Measurements from ENCODE around the gene PPP1R18.

Gene PPP1R18, protein sequence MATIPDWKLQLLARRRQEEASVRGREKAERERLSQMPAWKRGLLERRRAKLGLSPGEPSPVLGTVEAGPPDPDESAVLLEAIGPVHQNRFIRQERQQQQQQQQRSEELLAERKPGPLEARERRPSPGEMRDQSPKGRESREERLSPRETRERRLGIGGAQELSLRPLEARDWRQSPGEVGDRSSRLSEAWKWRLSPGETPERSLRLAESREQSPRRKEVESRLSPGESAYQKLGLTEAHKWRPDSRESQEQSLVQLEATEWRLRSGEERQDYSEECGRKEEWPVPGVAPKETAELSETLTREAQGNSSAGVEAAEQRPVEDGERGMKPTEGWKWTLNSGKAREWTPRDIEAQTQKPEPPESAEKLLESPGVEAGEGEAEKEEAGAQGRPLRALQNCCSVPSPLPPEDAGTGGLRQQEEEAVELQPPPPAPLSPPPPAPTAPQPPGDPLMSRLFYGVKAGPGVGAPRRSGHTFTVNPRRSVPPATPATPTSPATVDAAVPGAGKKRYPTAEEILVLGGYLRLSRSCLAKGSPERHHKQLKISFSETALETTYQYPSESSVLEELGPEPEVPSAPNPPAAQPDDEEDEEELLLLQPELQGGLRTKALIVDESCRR

DNA sequence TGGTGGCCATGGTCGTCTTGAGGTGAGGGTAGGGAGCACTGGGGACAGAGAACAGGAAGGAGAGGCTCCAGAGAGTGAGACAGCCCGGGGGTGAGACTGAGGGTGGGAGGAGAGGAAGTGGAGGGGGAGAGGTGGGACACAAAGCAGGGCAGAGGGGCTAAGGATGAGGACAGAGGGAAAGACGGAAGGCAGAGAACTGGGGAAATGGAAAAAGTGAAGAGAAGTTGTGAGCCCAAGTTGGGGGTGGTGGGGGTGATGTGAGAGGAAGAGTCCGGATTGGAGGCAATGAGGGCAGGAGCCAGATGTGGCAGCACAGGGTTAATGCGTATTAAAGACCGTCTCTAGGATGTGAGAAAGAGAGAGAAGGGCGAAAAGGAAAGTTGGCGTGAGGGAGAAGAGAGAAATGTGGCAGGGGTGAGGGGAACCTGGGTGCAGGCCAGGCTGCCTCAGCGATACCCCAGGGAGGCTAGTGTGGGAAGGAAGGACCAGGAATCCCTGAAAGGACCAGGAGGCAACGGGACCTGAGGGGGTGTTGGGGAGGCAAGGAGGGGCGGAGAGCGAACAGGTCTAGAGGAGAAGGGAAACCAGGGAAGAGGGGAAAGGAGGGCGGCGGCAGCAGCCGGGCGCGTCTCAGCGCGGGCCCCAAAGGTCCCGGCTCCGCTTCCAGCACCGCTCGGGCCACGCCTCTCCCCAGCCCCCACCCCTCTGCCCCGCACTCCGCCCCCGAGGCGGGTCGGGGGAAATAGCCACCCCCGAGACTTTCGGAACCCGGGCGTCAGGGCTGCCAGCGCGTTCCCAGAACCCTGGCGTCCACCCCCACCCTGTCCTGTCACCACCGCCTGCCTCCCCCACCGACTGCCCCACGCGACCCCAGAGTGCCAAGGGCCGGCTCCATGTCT is at the start of gene PPP1R18:
Gene PPP1R18, minus strand, starts transcription at position 637 of the 899 bp plus-strand sequence. Its CDS starts 627 bp downstream, at position 10.
- peak within 1 kb of the TSS; percentile 61 for H3K4me3 ChIP-seq (ENCODE audit: low read length)
- H3K9me3 ChIP-seq (ENCODE audit: control insufficient read depth, low read length) = no peaks in the 10 kb centered on the region
- H3K27me3 ChIP-seq (ENCODE audit: control insufficient read depth, insufficient read depth, low read length) = peaks cover 3% of the 10 kb centered on the region
- peaks cover 43% of the 10 kb centered on the region for H3K4me1 ChIP-seq (ENCODE audit: control insufficient read depth, insufficient read depth, low read length)
- peak within 1 kb of the TSS; percentile 71 for H3K9ac ChIP-seq (ENCODE audit: low read length)
- no peaks in the 10 kb centered on the region for H3K36me3 ChIP-seq (ENCODE audit: control insufficient read depth, insufficient read depth, low read length)

DNA sequence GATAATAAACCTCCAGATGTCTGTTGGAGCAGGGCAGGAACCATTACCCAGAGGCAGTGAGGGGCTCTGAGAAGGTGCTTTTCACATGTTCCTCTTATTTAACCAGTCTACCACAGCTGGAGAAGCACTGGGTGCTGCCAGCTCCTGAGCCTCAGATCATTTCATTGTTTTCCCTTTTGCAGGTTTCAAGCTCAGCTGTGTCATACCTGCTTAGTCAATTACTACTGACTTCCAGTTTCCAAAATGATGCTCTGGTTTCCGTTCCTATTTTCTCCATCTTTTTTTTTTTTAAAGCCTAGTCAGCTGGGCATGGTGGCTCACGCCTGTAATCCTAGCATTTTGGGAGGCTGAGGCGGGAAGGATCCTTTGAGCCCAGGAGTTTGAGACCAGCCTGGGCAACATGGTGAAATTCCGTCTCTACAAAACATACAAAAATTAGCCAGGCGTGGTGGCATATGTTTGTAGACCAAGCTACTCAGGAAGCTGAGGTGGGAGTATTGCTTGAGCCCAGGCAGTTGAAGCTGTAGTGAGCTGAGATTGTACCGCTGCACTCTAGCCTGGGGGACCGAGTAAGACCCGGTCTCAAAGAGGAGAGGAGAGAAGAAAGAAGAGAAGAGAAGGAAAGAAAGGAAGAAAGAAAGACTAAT is 49.3 kb upstream of the PPP1R18 start:
- no peak overlapping the region for H3K4me3 ChIP-seq (ENCODE audit: low read length)
- H3K4me1 ChIP-seq (ENCODE audit: control insufficient read depth, insufficient read depth, low read length) = peaks cover 23% of the 10 kb centered on the region
- peaks cover 6% of the 10 kb centered on the region for H3K36me3 ChIP-seq (ENCODE audit: control insufficient read depth, insufficient read depth, low read length)

DNA sequence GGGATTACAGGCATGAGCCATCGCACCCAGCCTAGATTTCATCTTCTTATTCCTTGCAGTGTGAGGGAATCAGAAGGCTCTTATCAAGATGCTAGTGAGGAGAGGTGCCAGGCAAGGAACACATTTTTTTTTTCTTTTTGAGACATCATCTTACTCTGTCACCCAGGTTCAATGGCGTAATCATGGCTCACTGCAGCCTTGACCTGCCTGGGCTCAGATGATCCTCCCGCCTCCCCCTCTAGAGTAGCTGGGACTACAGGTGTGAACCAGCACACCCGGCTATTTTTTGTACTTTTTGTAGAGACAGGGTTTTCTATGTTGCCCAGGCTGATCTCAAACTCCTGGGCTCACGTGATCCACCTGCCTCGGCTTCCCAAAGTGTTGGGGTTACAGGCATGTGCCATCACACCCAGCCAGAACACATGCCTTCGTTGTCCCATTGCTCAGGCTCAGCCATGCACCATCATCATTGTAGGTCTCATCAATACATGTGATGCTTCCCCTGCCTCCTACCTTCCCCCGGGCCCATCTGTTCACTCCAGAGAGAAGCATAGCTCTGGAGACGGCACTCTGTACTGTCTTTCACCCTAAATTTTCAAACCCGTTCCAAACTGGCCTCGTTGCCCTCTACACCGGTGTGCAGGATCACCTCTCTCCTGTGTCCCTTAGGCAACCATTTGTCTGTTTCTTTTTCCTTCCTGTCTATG is 45.9 kb upstream of the PPP1R18 start:
- Histone ChIP-seq H3K9me3 (ENCODE audit: control insufficient read depth, low read length) (no peaks in the 10 kb centered on the region), H3K9ac (ENCODE audit: low read length) (no peak overlapping the region), H3K4me3 (ENCODE audit: low read length) (no peak overlapping the region), H3K27me3 (ENCODE audit: control insufficient read depth, insufficient read depth, low read length) (no peaks in the 10 kb centered on the region), H3K4me1 (ENCODE audit: control insufficient read depth, insufficient read depth, low read length) (peaks cover 21% of the 10 kb centered on the region), H3K36me3 (ENCODE audit: control insufficient read depth, insufficient read depth, low read length) (peaks cover 19% of the 10 kb centered on the region)

More for the DNA sequence above, 49.3 kb upstream of the PPP1R18 start:
- Histone ChIP-seq H3K27me3 (ENCODE audit: control insufficient read depth, insufficient read depth, low read length) (no peaks in the 10 kb centered on the region), H3K9me3 (ENCODE audit: control insufficient read depth, low read length) (no peaks in the 10 kb centered on the region), H3K9ac (ENCODE audit: low read length) (no peak overlapping the region)

DNA sequence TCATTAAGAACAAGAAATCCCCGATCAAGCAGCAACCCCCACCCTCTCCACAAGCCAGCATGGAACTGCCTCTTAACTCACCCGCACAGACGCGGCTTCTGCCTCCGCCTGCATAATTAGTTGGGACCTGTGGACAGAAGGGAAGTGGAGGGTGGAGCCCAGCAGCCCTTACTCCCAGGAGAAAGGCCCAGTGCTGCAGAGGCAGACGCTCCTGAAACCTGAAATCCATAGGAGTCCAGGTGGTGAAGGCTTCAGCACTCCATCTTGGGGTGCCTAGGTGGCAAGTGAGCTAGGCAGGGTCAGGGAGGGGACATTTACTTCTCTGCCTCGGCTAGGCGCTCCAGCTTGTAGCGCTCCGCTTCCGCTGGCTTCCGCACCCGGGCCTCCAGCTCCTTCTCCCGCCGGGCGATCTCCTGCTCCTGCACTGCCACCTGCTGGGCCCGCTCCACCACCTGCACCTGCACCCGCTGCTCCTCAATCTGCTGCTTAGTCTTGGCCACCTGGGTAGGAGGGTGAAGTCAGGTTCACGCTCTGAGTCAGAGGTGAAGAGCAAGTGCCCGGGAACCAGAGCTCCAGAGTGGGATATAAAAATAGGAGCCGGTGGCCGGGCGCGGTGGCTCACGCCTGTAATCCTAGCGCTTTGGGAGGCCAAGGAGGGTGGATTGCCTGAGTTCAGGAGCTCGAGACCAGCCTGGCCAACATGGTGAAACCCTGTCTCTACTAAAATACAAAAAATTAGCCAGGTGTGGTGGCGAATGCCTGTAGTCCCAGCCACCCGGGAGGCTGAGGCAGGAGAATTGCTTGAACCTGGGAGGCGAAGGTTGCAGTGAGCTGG is 44.4 kb upstream of the PPP1R18 start:
- no peaks in the 10 kb centered on the region for H3K27me3 ChIP-seq (ENCODE audit: control insufficient read depth, insufficient read depth, low read length)
- H3K4me1 ChIP-seq (ENCODE audit: control insufficient read depth, insufficient read depth, low read length) = peaks cover 15% of the 10 kb centered on the region
- peak overlapping the region; percentile 57 for H3K9ac ChIP-seq (ENCODE audit: low read length)
- no peaks in the 10 kb centered on the region for H3K9me3 ChIP-seq (ENCODE audit: control insufficient read depth, low read length)
- no peak overlapping the region for H3K4me3 ChIP-seq (ENCODE audit: low read length)
- peaks cover 22% of the 10 kb centered on the region for H3K36me3 ChIP-seq (ENCODE audit: control insufficient read depth, insufficient read depth, low read length)

DNA sequence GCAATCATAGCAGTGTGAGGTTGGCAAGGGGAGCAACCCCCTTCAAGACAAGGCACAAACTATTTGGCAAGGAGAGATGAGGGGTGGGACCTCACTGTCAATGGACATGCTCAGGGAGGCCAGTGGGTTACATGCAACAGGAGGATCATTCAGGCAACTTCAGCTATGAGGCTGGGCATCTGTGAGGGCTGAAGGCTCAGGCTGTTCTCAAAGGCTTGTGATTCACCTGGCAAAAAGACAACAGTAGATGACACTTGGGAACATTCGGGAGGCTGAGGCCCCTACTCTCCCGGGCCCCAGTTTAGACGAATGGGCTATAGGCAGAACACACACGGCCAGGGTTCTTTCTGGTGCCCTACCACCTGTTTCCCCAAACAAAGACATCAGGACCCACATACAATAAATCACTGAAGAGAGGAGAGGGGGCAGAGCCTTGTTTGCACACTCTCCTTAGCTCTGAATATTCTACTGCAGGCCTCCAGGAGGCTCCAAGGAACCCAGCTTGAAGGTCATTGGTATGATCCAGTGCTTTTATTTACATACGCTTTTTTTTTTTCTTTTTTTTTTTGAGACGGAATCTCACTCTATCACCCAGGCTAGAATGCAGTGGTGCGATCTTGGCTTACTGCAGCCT is 41.6 kb upstream of the PPP1R18 start:
- Histone ChIP-seq H3K4me1 (ENCODE audit: control insufficient read depth, insufficient read depth, low read length) (peaks cover 28% of the 10 kb centered on the region), H3K9ac (ENCODE audit: low read length) (no peak overlapping the region), H3K36me3 (ENCODE audit: control insufficient read depth, insufficient read depth, low read length) (peaks cover 38% of the 10 kb centered on the region), H3K4me3 (ENCODE audit: low read length) (no peak overlapping the region), H3K27me3 (ENCODE audit: control insufficient read depth, insufficient read depth, low read length) (no peaks in the 10 kb centered on the region), H3K9me3 (ENCODE audit: control insufficient read depth, low read length) (no peaks in the 10 kb centered on the region)

DNA sequence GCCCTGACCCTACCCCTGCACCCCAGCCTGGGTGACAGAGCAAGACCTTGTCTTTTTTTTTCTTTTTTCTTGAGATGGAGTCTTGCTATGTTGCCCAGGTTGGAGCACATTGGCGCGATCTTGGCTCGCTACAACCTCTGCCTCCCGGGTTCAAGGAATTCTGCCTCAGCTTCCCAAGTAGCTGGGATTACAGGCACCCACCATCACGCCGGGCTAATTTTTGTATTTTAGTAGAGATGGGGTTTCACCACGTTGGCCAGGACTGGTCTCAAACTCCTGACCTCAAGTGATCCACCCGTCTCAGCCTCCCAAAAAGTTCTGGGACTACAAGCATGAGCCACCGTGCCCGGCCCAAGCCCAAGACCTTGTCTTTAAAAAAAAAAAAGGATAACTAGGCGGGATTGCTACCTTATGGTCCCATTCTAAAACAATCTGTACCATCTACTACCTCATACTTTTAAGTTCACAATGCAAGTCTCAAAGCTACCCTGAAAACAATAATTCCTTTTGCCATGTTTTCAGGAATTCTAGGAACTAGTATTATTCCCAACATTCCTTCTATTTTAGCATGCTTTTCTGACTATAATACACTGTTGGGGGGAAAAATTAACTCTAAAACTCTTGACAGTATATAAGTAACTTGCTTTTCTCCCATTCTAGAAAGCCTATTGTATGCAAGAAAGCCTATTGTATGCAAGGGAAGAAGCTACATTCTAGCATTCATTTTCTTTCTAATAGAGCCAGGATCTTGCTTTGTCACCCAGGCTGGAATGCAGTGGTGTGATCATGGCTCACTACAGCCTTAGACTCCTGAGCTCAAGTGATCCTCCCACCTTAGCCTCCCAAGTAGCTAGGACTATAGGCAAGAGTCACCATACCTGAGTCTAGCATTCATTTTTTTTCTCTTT is 40.3 kb upstream of the PPP1R18 start:
- peaks cover 42% of the 10 kb centered on the region for H3K36me3 ChIP-seq (ENCODE audit: control insufficient read depth, insufficient read depth, low read length)
- H3K9me3 ChIP-seq (ENCODE audit: control insufficient read depth, low read length) = no peaks in the 10 kb centered on the region
- H3K4me3 ChIP-seq (ENCODE audit: low read length) = no peak overlapping the region
- H3K9ac ChIP-seq (ENCODE audit: low read length) = no peak overlapping the region
- H3K27me3 ChIP-seq (ENCODE audit: control insufficient read depth, insufficient read depth, low read length) = no peaks in the 10 kb centered on the region
- peaks cover 39% of the 10 kb centered on the region for H3K4me1 ChIP-seq (ENCODE audit: control insufficient read depth, insufficient read depth, low read length)

DNA sequence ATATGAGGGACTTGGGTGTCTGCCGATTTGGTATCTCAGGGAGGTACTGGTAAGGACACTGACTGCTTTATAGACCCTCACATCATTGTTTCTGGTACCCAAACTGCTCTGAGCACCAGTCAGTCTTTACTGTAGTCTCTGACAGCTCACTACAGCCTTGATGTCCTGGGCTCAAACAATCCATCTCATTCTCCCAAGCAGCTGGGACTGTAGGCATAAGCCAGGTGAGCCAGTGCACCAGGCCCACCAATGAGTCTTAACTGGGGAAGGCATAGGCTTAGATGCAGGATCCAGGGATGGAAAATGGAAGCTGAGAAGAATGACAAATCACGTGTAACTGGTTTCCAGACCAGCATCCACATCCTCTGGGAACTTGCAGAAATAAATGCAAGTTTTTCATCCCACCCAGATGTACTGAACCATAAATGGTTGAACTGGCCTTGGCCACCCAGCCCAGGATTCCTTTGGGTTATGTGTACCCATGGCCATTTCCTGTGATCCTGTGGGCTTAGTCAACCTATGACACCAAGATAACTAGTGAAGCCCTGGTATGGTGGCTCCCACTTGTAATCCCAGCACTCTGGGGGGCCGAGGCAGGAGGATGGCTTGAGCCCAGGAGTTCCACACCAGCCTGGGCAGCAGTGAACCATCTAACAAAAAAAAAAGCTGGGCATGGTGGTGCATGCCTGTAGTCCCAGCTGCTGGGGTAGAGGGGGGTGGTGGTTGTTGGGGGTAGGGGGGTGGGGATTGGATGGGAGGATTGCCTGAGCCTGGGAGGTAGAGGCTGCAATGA is 39.5 kb upstream of the PPP1R18 start:
- no peaks in the 10 kb centered on the region for H3K9me3 ChIP-seq (ENCODE audit: control insufficient read depth, low read length)
- no peak overlapping the region for H3K4me3 ChIP-seq (ENCODE audit: low read length)
- peaks cover 34% of the 10 kb centered on the region for H3K4me1 ChIP-seq (ENCODE audit: control insufficient read depth, insufficient read depth, low read length)
- peaks cover 42% of the 10 kb centered on the region for H3K36me3 ChIP-seq (ENCODE audit: control insufficient read depth, insufficient read depth, low read length)
- no peaks in the 10 kb centered on the region for H3K27me3 ChIP-seq (ENCODE audit: control insufficient read depth, insufficient read depth, low read length)
- no peak overlapping the region for H3K9ac ChIP-seq (ENCODE audit: low read length)

DNA sequence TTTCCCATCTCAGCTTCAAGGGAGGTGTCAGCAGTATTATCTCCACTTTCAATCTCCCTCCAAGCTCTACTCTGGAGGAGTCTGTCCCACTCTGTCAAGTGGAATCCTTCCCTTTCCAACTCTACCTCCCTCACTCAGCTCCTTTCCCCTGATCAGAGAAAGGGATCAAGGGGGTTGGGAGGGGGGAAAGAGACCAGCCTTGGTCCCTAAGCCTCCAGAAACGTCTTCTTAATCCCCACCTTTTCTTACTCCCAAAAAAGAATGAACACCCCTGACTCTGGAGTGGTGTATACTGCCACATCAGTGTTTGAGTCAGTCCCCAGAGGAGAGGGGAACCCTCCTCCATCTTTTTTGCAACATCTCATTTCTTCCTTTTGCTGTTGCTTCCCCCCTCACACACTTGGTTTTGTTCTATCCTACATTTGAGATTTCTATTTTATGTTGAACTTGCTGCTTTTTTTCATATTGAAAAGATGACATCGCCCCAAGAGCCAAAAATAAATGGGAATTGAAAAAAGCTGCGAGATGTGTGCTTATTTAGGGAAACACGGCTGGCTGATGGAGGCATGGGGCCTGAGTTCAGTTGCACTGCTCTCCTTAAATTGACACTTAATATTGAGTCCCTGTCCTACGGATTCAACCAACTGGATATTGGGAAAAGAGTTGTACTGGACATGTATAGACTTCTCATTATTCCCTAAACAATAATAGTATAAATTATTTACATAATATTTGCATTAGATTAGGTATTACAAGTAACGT is 38.6 kb upstream of the PPP1R18 start:
- Histone ChIP-seq H3K27me3 (ENCODE audit: control insufficient read depth, insufficient read depth, low read length) (no peaks in the 10 kb centered on the region), H3K4me1 (ENCODE audit: control insufficient read depth, insufficient read depth, low read length) (peaks cover 26% of the 10 kb centered on the region), H3K4me3 (ENCODE audit: low read length) (no peak overlapping the region), H3K36me3 (ENCODE audit: control insufficient read depth, insufficient read depth, low read length) (peaks cover 39% of the 10 kb centered on the region), H3K9ac (ENCODE audit: low read length) (peak overlapping the region; percentile 29), H3K9me3 (ENCODE audit: control insufficient read depth, low read length) (no peaks in the 10 kb centered on the region)

All from mucosa of stomach (tissue), 1 donor.